GM18861 (cell line): Measurements from ENCODE around the gene CTRB1.

Source experiments
- ATAC-seq: cut with Tn5 transposase; IDR thresholded peaks from one replicate; pipeline ENCODE4 v1.9.1; 2021; ENCODE audit not compliant: unreplicated experiment

Gene CTRB1

GRCh38 chr16:75225092-75225491 is 6.3 kb downstream of the CTRB1 start:
- ATAC-seq: no peak

- no peak for ATAC-seq
These were observed 7.1 kb downstream of the CTRB1 start for GRCh38 chr16:75225678-75226515.

GRCh38 chr16:75226550-75227360 is 8.0 kb downstream of the CTRB1 start:
- ATAC-seq: no peak

- ATAC-seq: no peak
These were observed 8.8 kb downstream of the CTRB1 start for GRCh38 chr16:75227361-75228142.

GRCh38 chr16:75228143-75228976 is 9.6 kb downstream of the CTRB1 start:
- ATAC-seq: no peak

- ATAC-seq: no peak
These were observed 10.6 kb downstream of the CTRB1 start for GRCh38 chr16:75229172-75230031.

- no peak for ATAC-seq
These were observed 11.8 kb downstream of the CTRB1 start for GRCh38 chr16:75230471-75231110.

- ATAC-seq: no peak
These were observed 12.8 kb downstream of the CTRB1 start for GRCh38 chr16:75231570-75231969.

GRCh38 chr16:75233611-75233938 is 14.8 kb downstream of the CTRB1 start:
- no peak for ATAC-seq

GRCh38 chr16:75234856-75235696 is 16.3 kb downstream of the CTRB1 start:
- no peak for ATAC-seq

- no peak for ATAC-seq
These were observed 17.0 kb downstream of the CTRB1 start for GRCh38 chr16:75235721-75236193.

GRCh38 chr16:75236232-75236631 is 17.4 kb downstream of the CTRB1 start:
- ATAC-seq: no peak

GRCh38 chr16:75236736-75237397 is 18.1 kb downstream of the CTRB1 start:
- ATAC-seq: no peak

- no peak for ATAC-seq
These were observed 18.8 kb downstream of the CTRB1 start for GRCh38 chr16:75237398-75238131.

- ATAC-seq: no peak
These were observed 19.5 kb downstream of the CTRB1 start for GRCh38 chr16:75238132-75238852.

- no peak for ATAC-seq
These were observed 20.2 kb downstream of the CTRB1 start for GRCh38 chr16:75238853-75239541.
